GM12873 (cell line): ENCODE measurements around the gene SMTNL1.
A peak's percentile ranks its signal among the peaks of the same experiment; 100 is the strongest.

Experiments
- TF ChIP-seq, protein P1 (sequence below): IDR thresholded peaks from 2 replicates; pipeline ENCODE4 v1.5.1; 2012; ENCODE audit warnings: low read depth, mild to moderate bottlenecking, moderate library complexity, low read length, control low read depth; ENCODE audit not compliant: insufficient read depth; ENCODE audit errors: missing control alignments

Gene SMTNL1

DNA sequence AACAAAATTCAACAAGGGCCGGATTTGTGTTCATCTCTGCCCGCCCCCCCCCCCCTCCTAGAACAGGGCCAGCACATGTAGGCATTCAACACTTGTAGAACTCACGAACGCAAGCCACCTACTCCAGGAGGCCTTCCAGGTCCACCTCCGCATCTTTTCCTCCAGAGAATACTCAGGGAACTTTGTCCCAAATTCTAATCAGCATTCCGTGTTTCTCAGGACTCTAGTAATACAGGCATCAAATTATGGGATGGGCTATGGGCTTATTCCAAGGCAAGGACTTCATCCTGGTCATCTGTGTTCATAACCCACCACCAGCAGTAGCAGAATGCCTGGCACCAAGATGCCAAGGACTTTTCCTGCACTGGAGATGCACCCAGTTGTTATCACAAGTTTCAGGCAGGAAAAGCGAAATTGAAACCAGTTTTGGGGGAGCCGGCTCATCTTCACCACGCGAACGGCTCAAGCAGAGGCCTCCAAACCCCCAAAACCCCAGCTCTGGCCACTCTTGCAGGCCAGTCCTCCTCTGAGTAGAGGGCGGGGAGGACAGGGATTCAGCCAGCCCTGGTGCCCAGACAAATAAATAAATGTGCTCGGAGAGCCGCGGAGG is 29.6 kb downstream of the SMTNL1 start:
- TF ChIP-seq, protein P1, sequence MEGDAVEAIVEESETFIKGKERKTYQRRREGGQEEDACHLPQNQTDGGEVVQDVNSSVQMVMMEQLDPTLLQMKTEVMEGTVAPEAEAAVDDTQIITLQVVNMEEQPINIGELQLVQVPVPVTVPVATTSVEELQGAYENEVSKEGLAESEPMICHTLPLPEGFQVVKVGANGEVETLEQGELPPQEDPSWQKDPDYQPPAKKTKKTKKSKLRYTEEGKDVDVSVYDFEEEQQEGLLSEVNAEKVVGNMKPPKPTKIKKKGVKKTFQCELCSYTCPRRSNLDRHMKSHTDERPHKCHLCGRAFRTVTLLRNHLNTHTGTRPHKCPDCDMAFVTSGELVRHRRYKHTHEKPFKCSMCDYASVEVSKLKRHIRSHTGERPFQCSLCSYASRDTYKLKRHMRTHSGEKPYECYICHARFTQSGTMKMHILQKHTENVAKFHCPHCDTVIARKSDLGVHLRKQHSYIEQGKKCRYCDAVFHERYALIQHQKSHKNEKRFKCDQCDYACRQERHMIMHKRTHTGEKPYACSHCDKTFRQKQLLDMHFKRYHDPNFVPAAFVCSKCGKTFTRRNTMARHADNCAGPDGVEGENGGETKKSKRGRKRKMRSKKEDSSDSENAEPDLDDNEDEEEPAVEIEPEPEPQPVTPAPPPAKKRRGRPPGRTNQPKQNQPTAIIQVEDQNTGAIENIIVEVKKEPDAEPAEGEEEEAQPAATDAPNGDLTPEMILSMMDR = no peak

DNA sequence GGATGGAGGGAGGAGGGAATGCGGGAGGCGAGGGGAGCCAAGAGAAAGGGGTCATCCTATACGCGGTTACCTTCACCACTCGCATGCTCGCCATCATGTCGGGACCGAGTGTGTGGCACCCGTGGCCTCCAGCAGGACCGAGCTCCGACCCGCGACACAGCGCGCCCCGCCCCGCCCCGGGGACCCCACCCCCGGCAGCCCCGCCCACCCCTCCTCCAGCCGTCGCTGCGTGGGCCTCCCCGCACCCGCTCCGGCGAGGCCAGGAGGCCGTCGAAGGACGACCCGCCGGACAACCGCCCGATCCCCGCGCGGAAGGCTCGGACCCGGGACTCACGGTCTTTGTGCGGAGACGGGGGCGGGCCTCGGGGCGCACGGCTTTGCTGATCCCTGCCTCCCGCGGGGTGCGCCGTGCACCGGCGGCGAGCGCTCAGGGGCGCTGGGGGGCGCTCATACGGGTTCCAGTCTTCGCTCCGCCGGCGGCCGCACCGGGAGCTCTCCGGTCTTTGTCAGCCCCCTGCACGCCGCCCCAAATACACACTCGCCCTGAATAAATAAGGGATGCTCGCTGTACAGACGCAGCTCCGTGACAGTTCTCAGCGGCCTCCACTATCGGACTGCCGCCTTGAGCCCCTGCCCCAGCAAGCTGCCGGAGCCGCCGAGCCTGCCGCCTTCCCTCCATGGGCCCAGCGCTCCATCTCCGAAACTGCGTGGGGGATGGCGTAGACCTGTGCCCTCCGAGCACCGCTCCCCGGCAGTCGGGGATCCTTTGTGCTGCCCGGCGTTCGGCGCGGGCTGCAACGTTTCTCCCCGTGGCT is 30.3 kb downstream of the SMTNL1 start, which contains the start of gene UBE2L6:
TSS of gene UBE2L6 (minus strand) at position 158 of the 815 bp plus-strand sequence. CDS start at position 97, 61 bp downstream.
- TF ChIP-seq, protein P1 = no peak

DNA sequence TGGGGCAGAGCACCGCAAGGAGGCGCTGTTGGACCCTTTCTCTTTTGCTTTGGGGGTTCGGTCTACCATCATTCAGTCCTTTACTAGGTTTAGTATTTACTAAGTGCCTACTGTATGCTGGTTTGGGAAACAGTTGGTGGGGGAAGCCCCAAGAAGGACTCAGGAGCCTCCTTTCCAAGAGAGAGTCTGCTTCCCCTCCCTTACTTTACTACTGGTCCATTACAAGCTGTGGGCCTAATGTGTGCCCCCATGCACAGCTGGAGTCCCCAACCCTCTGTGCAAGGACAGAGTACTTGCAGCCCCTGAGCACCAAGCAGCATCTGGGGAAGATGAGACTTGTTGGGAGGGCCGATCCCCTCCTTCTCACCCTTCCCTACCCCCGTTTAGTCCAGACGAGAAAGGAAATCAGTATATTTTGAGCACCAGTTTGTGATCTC is 31.0 kb downstream of the SMTNL1 start:
- TF ChIP-seq, protein P1 = peak; percentile 95

DNA sequence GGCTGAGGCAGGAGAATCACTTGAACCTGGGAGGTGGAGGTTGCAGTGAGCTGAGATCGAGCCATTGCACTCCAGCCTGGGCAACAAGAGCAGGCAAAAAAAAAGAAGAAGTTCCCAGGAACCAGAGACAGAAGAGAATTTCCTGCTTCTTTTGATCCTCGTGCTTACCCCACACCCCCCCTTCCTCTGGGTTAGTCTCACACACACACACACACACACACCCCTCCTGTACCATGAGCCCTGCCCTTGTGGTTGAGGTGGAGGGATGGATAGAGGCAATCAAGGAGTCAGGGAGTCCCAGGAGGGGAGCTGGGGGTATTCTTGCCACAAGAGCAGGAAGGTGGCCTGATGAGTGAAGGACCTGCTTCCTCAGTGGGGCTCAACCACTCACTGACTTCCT is 34.2 kb downstream of the SMTNL1 start:
- TF ChIP-seq, protein P1 = no peak

DNA sequence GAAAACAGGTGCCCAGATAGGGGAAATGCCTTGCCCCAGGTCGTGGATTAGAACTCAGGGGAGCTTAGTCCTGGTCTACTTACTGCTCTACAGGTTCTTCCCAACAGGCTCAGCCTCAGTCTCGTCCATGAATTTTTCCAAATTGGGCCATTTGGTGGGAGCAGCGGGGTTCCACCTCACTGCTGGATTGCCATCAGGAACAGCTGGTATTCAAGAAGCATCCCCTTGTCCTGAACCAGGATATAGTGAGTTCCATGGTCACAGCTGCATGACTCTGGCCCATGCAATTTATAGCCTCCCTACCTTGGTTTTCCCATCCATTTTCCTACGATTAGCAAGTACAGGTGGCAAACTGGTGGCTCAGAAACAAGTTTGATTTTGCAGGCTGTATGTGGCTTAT is 36.7 kb downstream of the SMTNL1 start:
- TF ChIP-seq, protein P1 = no peak

DNA sequence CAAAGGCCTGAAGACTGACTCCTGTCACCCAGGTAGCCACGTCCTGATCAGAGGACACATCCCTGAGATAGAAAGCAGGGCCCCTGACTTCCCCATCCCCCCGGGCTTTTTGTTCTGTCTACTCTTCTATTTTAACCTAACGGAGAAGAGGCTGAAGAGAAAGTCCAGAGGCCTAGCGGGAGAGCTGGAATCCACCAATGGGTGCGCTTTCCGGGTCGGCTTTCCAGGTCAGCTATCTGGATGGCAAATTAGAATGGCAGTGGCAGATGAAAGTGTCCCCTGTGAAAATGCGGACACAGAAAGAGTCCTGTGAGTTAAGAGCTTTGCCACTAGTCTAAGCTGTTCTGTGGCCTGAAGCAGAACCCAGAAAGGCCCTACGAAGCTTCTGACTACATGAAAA is 46.9 kb downstream of the SMTNL1 start:
- TF ChIP-seq, protein P1 = no peak

DNA sequence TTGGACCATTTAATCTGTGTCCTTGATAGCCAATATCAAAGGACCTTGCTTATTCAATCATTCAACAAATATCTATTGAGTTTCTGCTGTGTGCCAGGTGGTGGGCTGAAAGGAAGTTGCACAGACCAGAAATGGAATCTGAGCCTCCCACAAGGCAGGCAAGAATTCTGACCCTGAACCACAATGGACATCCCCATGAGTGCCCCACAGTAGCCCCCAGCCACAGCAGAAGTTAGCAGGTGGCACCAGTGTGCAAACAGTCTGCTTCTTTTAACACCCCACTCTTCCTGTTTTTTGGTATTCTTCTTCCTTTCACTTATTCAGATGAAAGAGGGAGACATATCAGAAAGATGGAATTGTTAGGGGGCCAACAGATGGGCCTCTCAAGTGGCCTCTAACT is 47.9 kb downstream of the SMTNL1 start:
- TF ChIP-seq, protein P1 = no peak
